HG02970 (cell line): ENCODE data around the gene DCDC2B.

Source experiments
- ATAC-seq: cut with Tn5 transposase; IDR thresholded peaks from one replicate; pipeline ENCODE4 v1.9.1; 2021; ENCODE audit warnings: mild to moderate bottlenecking, moderate library complexity, moderate number of reproducible peaks; ENCODE audit not compliant: unreplicated experiment, low FRiP score

Gene DCDC2B

GRCh38 chr1:32221980-32222755 is 13.3 kb downstream of the DCDC2B start, which contains the start of the genes EIF3I and TMEM234:
TSS of gene EIF3I (plus strand) at chr1:32222407. CDS start at chr1:32222442, 35 bp downstream.
TSS of gene TMEM234 (minus strand) at chr1:32222353. CDS start at chr1:32222322, 31 bp downstream.
- ATAC-seq: peak; percentile 96

- ATAC-seq: no peak
Measured at GRCh38 chr1:32223683-32224082, 14.8 kb downstream of the DCDC2B start.

- ATAC-seq: no peak
Measured at GRCh38 chr1:32224285-32224684, 15.4 kb downstream of the DCDC2B start.

GRCh38 chr1:32228771-32229170 is 19.9 kb downstream of the DCDC2B start:
- no peak for ATAC-seq

- no peak for ATAC-seq
Measured at GRCh38 chr1:32231843-32232432, 23.0 kb downstream of the DCDC2B start.

GRCh38 chr1:32232558-32233304 is 23.8 kb downstream of the DCDC2B start:
- no peak for ATAC-seq

GRCh38 chr1:32234792-32235191 is 25.9 kb downstream of the DCDC2B start:
- no peak for ATAC-seq

GRCh38 chr1:32239337-32239736 is 30.4 kb downstream of the DCDC2B start:
- ATAC-seq: no peak

- ATAC-seq: no peak
Measured at GRCh38 chr1:32239790-32240139, 30.9 kb downstream of the DCDC2B start.

GRCh38 chr1:32240140-32240951 is 31.5 kb downstream of the DCDC2B start:
- no peak for ATAC-seq

GRCh38 chr1:32241001-32241763 is 32.3 kb downstream of the DCDC2B start:
- no peak for ATAC-seq

- ATAC-seq: no peak
Measured at GRCh38 chr1:32242341-32242851, 33.5 kb downstream of the DCDC2B start.

- no peak for ATAC-seq
Measured at GRCh38 chr1:32246888-32247273, 38.0 kb downstream of the DCDC2B start, which contains the start of gene FAM167B. TSS of gene FAM167B (plus strand) at chr1:32247222. CDS start at chr1:32247422, 200 bp downstream.

- ATAC-seq: no peak
Measured at GRCh38 chr1:32247452-32247851, 38.6 kb downstream of the DCDC2B start.

GRCh38 chr1:32247983-32248889 is 39.3 kb downstream of the DCDC2B start:
- ATAC-seq: no peak

- peak; percentile 46 for ATAC-seq
Measured at GRCh38 chr1:32249831-32250525, 41.1 kb downstream of the DCDC2B start.

GRCh38 chr1:32250893-32251716 is 42.2 kb downstream of the DCDC2B start, which contains the start of gene LCK:
TSS of gene LCK (plus strand) at chr1:32251265. CDS start at chr1:32274330, 23,065 bp downstream.
- no peak for ATAC-seq
